ENCODE measurements around the gene SMKR1.

DNA sequence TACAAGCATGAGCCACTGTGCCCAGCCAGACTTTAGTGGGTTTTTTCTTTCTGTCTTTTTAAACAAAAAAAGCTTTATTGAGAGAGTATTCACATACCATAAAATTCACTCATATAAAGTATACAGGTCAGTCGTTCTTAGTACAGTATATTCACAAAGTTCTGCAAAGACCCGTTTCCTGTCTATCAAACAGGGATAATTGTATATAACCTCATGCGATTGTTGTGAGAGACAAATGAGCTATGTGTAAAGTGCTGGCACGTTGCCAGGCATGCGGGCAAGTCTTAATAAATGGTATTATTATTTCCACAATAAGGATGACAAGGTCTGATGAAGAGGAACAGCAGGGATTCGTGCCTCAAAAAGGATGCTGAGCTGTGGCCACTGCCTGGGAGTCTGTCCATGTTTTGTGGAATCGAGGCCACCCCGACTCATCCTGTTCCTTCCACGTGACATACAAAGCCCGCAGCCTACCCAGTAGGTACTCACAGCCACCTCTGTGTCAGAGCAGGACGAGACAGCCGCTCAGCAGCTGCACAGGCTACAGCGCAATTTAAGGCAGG is 51.6 kb downstream of the SMKR1 start:
- TF ChIP-seq, protein P1, sequence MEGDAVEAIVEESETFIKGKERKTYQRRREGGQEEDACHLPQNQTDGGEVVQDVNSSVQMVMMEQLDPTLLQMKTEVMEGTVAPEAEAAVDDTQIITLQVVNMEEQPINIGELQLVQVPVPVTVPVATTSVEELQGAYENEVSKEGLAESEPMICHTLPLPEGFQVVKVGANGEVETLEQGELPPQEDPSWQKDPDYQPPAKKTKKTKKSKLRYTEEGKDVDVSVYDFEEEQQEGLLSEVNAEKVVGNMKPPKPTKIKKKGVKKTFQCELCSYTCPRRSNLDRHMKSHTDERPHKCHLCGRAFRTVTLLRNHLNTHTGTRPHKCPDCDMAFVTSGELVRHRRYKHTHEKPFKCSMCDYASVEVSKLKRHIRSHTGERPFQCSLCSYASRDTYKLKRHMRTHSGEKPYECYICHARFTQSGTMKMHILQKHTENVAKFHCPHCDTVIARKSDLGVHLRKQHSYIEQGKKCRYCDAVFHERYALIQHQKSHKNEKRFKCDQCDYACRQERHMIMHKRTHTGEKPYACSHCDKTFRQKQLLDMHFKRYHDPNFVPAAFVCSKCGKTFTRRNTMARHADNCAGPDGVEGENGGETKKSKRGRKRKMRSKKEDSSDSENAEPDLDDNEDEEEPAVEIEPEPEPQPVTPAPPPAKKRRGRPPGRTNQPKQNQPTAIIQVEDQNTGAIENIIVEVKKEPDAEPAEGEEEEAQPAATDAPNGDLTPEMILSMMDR (IDR thresholded peaks at IDR 0.05) = no peak
- no peak for TF ChIP-seq EP300 (IDR thresholded peaks at IDR 0.05)

Data from ovary (tissue), 3 donors.